ENCODE measurements around the gene HEMK1. TPM values are rescaled to one million over a fixed set of nuclear protein-coding genes. Genes with fewer than 3 reads are reported as not detected.

Gene HEMK1
- total and polyA plus RNA-seq, 9 donors: 6.8 to 35.3 (median 23.8) TPM

GRCh38 chr3:50620420-50620819 is 51.1 kb downstream of the HEMK1 start:
- no peak overlapping the region for H3K27ac ChIP-seq
- no peaks in the 10 kb centered on the region for H3K9me3 ChIP-seq
- no peaks in the 10 kb centered on the region for H3K36me3 ChIP-seq
- no peak for DNase-seq
- WGBS, 3 donors: 90 to 100% (median 100%) methylated on average over 1 of the region's 1 CpG
- intact Hi-C loops (cut with DNase I): no loop called here
- no peak overlapping the region for H3K4me3 ChIP-seq
- peaks cover 5% of the 10 kb centered on the region for H3K4me1 ChIP-seq (ENCODE audit: insufficient read depth)
- TF ChIP-seq EP300 (IDR thresholded peaks at IDR 0.05): no peak
- no peaks in the 10 kb centered on the region for H3K27me3 ChIP-seq

GRCh38 chr3:50620820-50621219 is 51.5 kb downstream of the HEMK1 start:
- 61 to 67% (median 64%) methylated on average over 4 of the region's 4 CpGs for WGBS, 3 donors
- H3K27me3 ChIP-seq: no peaks in the 10 kb centered on the region
- DNase-seq: no peak
- H3K27ac ChIP-seq: no peak overlapping the region
- peaks cover 5% of the 10 kb centered on the region for H3K4me1 ChIP-seq (ENCODE audit: insufficient read depth)
- no peak for TF ChIP-seq EP300 (IDR thresholded peaks at IDR 0.05)
- TF ChIP-seq, protein P1, sequence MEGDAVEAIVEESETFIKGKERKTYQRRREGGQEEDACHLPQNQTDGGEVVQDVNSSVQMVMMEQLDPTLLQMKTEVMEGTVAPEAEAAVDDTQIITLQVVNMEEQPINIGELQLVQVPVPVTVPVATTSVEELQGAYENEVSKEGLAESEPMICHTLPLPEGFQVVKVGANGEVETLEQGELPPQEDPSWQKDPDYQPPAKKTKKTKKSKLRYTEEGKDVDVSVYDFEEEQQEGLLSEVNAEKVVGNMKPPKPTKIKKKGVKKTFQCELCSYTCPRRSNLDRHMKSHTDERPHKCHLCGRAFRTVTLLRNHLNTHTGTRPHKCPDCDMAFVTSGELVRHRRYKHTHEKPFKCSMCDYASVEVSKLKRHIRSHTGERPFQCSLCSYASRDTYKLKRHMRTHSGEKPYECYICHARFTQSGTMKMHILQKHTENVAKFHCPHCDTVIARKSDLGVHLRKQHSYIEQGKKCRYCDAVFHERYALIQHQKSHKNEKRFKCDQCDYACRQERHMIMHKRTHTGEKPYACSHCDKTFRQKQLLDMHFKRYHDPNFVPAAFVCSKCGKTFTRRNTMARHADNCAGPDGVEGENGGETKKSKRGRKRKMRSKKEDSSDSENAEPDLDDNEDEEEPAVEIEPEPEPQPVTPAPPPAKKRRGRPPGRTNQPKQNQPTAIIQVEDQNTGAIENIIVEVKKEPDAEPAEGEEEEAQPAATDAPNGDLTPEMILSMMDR (IDR thresholded peaks at IDR 0.05): no peak
- TF ChIP-seq POLR2A (IDR thresholded peaks at IDR 0.05): no peak
- no peak overlapping the region for H3K4me3 ChIP-seq
- no peaks in the 10 kb centered on the region for H3K36me3 ChIP-seq
- H3K9me3 ChIP-seq: no peaks in the 10 kb centered on the region
- intact Hi-C loops (cut with DNase I): no loop called here

DNA sequence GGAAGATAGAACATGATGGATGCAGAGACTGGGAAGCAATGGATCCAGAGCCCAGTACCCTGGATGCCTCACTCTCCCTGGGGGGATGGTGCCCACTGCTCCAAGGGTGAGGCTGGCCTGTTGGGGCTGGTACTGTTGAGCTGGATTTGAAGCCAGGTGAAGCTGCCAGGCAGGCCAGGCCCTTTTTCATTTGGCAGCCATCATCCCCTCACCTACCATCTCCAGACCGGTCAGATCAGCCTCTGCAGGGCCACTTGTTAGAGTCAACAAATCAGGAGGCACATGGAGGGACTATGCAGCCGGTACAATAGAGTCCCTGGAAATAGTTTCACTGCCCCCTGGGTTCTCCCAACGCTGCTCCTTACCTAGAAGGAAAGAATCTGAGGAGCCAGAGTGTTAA is 53.6 kb downstream of the HEMK1 start:
- intact Hi-C loops (cut with DNase I): no loop called here
- Histone ChIP-seq H3K4me3 (no peak overlapping the region), H3K4me1 (ENCODE audit: insufficient read depth) (peaks cover 2% of the 10 kb centered on the region), H3K36me3 (no peaks in the 10 kb centered on the region), H3K9me3 (no peaks in the 10 kb centered on the region), H3K27ac (no peak overlapping the region), H3K27me3 (no peaks in the 10 kb centered on the region)
- WGBS, 3 donors: 82 to 85% (median 83%) methylated on average over 3 of the region's 3 CpGs
- TF ChIP-seq, protein P1 (IDR thresholded peaks at IDR 0.05): no peak
- TF ChIP-seq POLR2A (IDR thresholded peaks at IDR 0.05): no peak
- no peak for TF ChIP-seq EP300 (IDR thresholded peaks at IDR 0.05)
- DNase-seq: no peak

DNA sequence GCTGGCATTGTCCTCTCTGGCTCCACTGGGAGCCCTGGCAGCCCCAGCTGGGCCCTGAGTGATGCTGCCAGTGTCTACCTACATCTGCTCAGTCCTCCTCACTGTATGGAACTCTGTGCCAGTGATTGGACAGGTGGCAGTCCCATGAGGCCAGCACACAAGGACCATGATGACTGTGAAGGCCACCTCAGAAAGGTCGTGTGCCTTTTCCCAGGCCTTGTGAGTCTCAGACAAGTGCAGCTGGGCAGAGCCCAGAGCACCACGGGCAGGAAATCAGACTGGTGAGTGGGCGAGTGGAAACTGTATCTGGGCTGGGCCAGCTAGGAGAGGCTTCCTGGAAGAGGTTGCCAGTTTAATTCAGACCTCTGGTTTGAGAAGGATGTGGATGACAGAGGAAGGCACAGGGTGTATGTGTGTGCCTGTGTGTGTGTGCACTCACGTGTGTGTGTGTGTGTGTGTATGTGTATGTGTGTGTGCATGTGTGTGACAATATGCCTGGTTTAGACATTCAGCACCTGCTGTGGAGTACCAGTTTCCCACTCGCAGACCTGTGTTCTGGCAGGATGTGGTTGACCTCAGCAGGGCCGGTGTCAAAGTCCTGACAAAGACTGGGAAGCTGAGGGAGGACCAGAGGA is 54.6 kb downstream of the HEMK1 start:
- H3K4me1 ChIP-seq (ENCODE audit: insufficient read depth): peaks cover 2% of the 10 kb centered on the region
- TF ChIP-seq EP300 (IDR thresholded peaks at IDR 0.05): no peak
- TF ChIP-seq POLR2A (IDR thresholded peaks at IDR 0.05): no peak
- TF ChIP-seq, protein P1 (IDR thresholded peaks at IDR 0.05): no peak

DNA sequence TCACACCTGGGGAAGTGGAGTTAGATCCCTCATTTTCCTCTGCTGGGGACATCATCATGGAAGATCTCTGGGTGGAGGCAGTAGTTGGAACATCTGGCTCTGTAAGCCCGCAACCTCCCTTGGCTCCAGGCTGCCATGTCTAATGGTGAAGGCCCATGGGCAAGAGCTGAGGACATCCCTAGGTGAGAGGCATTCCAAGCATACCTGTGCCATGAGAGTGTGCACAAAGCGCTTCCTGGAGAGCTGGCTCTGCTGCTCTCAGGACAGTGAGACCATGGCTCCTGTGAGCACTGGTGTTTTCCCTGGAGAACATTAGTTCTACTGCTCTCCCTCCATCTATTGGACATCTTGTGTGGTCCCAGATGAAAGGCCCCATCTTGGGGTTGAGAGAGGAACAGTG is 55.3 kb downstream of the HEMK1 start:
- no peak overlapping the region for H3K27ac ChIP-seq
- H3K36me3 ChIP-seq: no peaks in the 10 kb centered on the region
- no peaks in the 10 kb centered on the region for H3K27me3 ChIP-seq
- intact Hi-C loops (cut with DNase I): no loop called here
- no peak overlapping the region for H3K4me3 ChIP-seq
- TF ChIP-seq EP300 (IDR thresholded peaks at IDR 0.05) (no peak), POLR2A (IDR thresholded peaks at IDR 0.05) (no peak)
- TF ChIP-seq, protein P1 (IDR thresholded peaks at IDR 0.05): no peak
- WGBS, 3 donors: 99 to 100% (median 100%) methylated on average over 2 of the region's 2 CpGs
- no peaks in the 10 kb centered on the region for H3K9me3 ChIP-seq
- no peak for DNase-seq
- peaks cover 2% of the 10 kb centered on the region for H3K4me1 ChIP-seq (ENCODE audit: insufficient read depth)

More for the DNA sequence above, 54.6 kb downstream of the HEMK1 start:
- intact Hi-C loops (cut with DNase I): no loop called here
- Histone ChIP-seq H3K9me3 (no peaks in the 10 kb centered on the region), H3K27me3 (no peaks in the 10 kb centered on the region), H3K36me3 (no peaks in the 10 kb centered on the region), H3K27ac (no peak overlapping the region), H3K4me3 (no peak overlapping the region)
- WGBS, 3 donors: 58 to 67% (median 62%) methylated on average over 6 of the region's 6 CpGs
- DNase-seq: no peak
